Hematopoietic multipotent progenitor cell (in vitro differentiated cells): Measurements from ENCODE around the gene PERM1. TPM values are rescaled to one million over a fixed set of nuclear protein-coding genes. Genes with fewer than 3 reads are reported as not detected.
"Not testable (repeated sequence)": the region's sequence is repeated elsewhere in the genome, so short reads cannot be mapped to it uniquely, and the experiment has no call there.

ENCODE experiments used
- DNase-seq, 3 donors: peaks; one replicate each; pipeline ENCODE4 v3.0.0-alpha.2; 2011 to 2015; ENCODE audit warnings: low read depth in 2 of 3, low spot score in 2 of 3
- total RNA-seq: library from RNA; depleted of rRNA; stranded (reverse); fragments of >200 nt; gene quantifications from one replicate; pipeline ENCODE4 v1.2.3, GENCODE V29; 2012

PERM1 gene
- total RNA-seq, 1 donor = under 0.01 TPM

- DNase-seq = peak in 1 of 3 donors; percentile 47
Observed at GRCh38 chr1:1014799-1015681, 33.1 kb upstream of the PERM1 start.

DNA sequence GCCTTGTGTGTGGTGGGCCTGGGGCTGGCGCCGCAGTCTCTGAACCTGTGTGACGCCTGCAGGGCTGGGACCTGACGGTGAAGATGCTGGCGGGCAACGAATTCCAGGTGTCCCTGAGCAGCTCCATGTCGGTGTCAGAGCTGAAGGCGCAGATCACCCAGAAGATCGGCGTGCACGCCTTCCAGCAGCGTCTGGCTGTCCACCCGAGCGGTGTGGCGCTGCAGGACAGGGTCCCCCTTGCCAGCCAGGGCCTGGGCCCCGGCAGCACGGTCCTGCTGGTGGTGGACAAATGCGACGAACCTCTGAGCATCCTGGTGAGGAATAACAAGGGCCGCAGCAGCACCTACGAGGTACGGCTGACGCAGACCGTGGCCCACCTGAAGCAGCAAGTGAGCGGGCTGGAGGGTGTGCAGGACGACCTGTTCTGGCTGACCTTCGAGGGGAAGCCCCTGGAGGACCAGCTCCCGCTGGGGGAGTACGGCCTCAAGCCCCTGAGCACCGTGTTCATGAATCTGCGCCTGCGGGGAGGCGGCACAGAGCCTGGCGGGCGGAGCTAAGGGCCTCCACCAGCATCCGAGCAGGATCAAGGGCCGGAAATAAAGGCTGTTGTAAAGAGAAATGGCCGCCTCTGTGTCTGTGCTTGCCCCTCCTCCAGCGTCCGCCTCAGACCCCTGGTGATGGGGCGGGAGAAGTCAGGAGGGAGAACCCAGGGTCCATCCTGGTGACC is 32.2 kb upstream of the PERM1 start:
- no peak for DNase-seq

GRCh38 chr1:1013105-1013921 is 31.4 kb upstream of the PERM1 start, which contains the start of gene ISG15:
TSS of gene ISG15 (plus strand) at chr1:1013497. CDS start at chr1:1013574, 77 bp downstream.
- peak; percentile 76 to 87 (median 82) for DNase-seq

DNA sequence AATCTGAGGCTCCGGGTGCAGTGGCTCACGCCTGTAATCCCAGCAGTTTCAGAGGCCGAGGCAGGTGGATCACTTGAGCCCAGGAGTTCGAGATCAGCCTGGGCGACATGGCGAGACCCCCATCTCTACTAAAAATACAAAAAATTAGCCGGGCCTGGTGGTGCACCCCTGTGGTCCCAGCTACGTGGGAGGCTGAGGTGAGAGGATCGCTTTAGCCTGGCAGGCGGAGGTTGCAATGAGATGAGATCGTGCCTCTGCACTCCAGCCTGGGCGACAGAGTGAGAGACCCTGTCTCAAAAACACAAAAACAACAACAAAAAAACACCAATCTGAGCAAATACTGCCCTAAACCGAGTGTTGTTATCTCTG is 30.8 kb upstream of the PERM1 start:
- not testable (repeated sequence) for DNase-seq

DNA sequence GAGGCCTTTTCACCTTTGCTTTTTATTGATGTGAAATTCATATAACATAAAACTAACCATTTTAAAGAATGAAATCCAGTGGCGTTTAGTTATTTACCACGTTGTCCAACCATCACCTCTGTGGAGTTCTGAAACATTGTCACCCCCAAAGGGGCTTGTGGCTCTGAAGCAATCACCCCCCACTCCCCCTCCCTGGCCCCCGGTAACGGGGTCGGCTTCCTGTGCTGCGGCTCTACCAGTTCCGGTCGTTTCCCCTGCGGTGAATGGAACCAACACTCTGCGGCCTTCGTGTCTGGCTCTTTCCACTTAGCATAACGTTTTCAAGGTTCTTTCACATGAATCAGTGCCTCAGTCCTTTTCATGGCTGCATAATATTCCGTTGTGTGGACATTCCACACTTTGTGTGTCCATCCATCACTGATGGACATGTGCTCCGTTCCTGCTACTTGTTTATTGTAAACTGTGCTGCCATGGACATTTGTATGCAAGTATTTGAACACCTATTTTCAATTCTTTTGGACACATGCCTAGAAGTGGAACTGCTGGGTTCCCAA is 29.6 kb upstream of the PERM1 start:
- DNase-seq = peak in 1 of 3 donors; percentile 32

DNA sequence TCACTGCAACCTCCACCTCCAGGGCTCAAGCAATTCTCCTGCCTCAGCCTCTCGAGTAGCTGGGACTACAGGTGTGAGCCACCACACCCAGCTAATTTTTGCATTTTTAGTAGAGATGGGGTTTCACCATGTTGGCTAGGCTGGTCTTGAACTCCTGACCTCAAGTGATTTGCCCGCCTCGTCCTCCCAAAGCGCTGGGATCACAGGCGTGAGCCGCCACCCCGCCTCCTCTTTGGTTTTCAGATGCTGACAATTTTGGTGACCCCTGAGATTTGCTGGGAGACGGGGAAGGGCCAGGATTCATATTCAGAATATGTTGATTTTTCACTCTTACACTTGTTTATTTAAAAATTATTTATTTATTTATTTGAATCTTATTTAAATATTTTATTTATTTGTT is 28.2 kb upstream of the PERM1 start:
- not testable (repeated sequence) for DNase-seq

DNA sequence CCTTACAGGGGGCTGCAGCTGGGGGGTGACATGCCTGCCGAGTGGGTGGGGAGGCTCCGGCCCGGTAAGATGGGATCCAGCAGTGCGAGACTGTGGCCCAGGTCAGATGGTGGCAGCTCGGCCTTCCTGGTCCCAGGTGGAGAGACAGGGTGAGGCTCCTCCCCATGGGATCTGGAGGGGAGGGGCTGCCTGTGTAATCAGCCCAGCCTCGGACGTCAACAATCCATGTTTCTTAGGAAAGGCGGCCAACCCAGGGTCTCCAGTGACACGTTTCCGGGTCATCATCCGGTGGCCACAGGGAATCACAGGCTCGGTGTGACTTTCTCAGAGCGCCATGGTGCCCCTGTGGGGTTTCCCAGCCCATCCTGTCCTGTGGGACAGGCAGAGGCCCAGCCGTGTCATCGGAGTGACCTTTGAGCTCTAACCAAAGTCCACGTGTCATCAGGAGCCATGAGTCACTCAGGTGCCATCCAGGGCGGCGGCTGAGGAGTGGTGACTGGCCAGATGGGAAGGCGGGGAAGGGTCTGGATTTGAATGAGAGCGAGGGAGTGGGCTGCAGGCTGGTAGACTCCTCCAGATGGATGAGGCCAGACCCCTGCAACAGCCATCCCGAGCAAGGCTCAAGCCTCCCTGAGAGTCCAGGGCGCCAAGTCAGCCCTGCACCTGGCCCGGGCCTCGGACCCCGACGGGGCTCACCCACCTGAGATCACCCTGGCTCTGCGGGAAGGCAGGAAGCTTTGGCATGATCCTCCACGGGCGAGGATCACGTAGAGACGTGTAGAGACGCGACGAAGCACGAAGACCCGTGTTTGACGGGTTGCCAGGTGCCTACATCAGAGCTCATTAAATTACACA is 24.6 kb upstream of the PERM1 start:
- DNase-seq = no peak

GRCh38 chr1:1005774-1006304 is 23.9 kb upstream of the PERM1 start:
- no peak for DNase-seq

DNA sequence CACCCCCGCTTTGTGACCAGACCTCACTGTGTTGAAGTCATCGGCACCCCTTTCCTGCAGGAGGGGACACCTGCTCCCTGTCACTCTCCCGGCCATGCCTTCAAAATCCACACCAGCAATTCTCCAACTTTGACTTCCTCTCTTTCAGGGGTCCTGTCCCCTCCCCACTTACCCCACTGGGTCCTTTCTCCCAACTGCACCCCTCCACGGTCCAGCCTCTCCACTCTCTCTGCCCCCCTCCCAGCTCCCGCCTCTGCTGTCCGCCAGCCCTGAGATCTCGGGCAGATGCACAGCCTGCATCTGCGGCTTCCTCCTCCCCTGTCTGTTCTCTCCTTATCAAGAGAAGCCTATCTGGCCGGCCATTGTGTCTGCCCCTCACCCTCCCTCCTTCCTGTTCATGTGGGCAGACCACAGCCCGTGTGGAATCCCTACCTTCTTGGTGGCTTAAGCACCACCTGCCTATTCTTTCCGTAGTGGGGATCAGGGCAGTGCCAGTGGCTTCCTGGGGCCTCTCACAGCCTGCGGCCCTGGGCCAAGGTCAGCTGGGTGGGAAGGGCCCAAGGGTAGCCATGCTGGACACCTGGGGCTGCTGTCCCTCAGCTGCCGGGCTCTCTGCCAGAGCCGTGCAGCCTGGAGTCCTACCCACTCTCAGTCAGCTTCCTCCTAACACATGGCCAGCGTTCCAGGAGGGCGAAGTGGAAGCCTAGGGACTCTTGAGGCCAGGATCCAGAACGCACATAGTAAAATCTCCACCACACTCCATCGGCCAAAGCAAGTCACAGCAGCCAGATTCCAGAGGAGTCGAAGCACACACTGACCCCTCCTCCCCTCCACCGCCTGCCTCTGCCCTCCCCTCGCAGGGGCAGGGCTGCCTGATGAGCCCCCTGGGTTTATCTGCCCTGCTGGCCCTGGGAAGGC is 23.1 kb upstream of the PERM1 start:
- DNase-seq = peak in 1 of 3 donors; percentile 60

- DNase-seq = no peak
Observed at GRCh38 chr1:1004420-1004779, 22.5 kb upstream of the PERM1 start.

DNA sequence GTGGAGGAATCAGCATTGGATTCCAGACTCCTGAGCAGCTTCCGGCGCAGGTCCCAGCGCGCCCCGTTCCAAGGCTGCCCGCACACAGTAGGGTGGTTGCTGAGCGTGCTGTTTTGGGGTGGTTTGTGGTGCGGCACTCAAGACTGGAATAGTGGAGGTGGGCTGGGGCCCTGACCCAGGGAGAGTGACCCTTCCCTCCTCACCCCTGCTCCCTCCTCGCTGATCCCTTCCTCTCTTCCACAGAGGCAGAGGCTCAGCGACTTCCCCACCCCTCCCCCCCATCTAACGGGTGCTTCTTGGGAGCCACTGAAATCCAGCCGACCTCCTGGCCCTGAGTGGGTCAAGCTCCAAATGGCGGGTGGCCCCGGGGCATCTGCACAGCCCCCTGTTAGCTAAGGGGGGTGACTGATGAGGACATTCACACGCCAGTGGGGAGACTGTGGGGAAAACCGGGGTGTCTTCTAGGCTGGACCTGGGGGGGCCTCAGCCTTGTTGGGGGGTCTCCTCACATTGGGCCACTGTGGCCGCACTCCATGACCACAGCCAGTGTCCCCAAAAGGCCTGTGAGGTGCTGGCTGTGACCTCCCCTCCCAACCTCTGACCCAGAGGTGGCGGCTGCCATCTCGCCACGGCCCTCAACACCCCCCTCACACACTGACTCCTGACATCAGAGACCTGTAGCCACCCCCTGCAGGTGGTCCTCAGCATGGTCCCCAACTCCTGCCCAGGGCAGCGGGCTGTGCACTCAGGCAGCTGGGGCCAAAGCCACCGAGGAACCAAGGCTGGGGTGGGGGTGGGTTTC is 21.9 kb upstream of the PERM1 start:
- DNase-seq = no peak

DNA sequence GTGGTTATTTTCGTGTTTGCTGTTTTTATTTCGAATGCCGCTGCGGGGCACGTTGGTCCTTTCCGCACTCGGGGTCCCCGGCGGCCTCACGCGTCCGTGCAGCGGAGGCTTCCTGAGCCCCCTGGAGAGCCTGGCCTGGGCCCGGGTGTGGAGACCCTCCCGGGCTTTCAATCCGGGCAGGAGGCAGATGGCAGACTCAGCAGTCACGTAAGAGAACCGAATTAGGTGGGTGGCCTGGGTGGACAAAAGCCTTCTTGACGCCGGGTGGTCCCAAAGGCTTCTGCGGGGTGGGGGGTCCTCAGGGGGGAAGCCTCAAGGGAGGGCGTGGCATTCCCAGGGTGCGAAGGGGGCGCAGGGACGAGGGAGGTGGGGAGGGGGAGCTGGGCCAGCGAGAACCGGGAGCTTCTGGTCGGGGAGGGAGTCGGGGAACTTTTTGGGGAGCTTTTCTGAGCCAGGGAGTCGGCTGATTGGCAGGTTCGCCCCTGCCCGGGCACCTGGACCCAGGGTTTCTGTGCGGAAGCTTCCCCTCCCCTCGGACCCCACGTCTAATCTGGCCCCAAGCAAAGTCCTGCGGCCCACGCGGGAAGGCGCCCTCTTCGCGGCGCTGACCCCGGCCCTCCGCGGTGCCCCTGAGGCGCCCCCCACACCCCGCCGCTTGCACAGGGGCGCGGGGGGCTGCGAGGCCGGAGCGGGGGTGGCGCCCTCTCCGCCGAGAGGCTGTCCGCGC is 19.3 kb upstream of the PERM1 start:
- no peak for DNase-seq

GRCh38 chr1:1000357-1001056 is 18.6 kb upstream of the PERM1 start:
- peak; percentile 73 to 82 (median 74) for DNase-seq

GRCh38 chr1:999725-1000356 is 17.9 kb upstream of the PERM1 start, which contains the start of gene HES4:
TSS of gene HES4 (minus strand) at chr1:1000097. CDS start at chr1:999973, 124 bp downstream.
- DNase-seq = peak in 2 of 3 donors; percentile 67 to 71

GRCh38 chr1:998995-999724 is 17.3 kb upstream of the PERM1 start:
- DNase-seq = peak in 1 of 3 donors; percentile 50
